ENCODE measurements around the gene SEC14L3.

DNA sequence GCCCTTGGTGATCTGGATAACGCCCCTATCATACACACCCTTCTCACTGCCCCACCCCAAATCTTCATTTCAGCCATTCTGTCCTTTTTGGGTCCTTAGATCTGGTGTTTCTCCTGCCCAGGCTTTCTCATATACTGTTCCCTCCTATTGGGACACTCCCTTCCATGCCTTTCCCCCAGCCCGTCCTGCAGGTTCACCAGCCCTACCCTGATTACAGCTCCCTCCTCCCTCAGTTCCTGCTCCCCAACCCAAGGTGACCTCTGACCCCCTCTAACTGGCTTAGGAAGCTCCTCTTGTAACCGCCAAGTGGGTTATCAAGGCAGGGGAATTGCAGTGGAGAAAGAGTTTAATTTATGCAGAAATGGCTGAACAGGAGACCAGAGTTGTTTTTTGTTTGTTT lies 33.3 kb downstream of the SEC14L3 start:
- TF ChIP-seq NFE2L1 (CRISPR knock-in tag; IDR thresholded peaks at IDR 0.05) (no peak), ESRRA (CRISPR knock-in tag; IDR thresholded peaks at IDR 0.05; ENCODE audit: borderline replicate concordance) (no peak)
- TF ChIP-seq, protein P1, sequence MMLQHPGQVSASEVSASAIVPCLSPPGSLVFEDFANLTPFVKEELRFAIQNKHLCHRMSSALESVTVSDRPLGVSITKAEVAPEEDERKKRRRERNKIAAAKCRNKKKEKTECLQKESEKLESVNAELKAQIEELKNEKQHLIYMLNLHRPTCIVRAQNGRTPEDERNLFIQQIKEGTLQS (CRISPR knock-in tag; conservative IDR thresholded peaks at IDR 0.05) = no peak
- TF ChIP-seq, protein P2, sequence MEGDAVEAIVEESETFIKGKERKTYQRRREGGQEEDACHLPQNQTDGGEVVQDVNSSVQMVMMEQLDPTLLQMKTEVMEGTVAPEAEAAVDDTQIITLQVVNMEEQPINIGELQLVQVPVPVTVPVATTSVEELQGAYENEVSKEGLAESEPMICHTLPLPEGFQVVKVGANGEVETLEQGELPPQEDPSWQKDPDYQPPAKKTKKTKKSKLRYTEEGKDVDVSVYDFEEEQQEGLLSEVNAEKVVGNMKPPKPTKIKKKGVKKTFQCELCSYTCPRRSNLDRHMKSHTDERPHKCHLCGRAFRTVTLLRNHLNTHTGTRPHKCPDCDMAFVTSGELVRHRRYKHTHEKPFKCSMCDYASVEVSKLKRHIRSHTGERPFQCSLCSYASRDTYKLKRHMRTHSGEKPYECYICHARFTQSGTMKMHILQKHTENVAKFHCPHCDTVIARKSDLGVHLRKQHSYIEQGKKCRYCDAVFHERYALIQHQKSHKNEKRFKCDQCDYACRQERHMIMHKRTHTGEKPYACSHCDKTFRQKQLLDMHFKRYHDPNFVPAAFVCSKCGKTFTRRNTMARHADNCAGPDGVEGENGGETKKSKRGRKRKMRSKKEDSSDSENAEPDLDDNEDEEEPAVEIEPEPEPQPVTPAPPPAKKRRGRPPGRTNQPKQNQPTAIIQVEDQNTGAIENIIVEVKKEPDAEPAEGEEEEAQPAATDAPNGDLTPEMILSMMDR (IDR thresholded peaks at IDR 0.05) = no peak

Data from WTC11 (cell line).